Duodenal mucosa (tissue), 2 donors: ENCODE measurements around the gene DDX43.
A peak's percentile ranks its signal among the peaks of the same experiment; 100 is the strongest.

ENCODE experiments used
- H3K27ac ChIP-seq: one replicate; pipeline ENCODE4 v1.7.0; 2013; ENCODE audit warnings: low read depth, low read length
- H3K27me3 ChIP-seq, 2 donors: one replicate each; pipeline ENCODE4 v1.7.0; 2013; ENCODE audit warnings: low read length in 2 of 2, control low read depth in 1 of 2; ENCODE audit not compliant: insufficient read depth in 2 of 2, control insufficient read depth in 1 of 2
- H3K36me3 ChIP-seq, 2 donors: one replicate each; pipeline ENCODE4 v1.7.0; 2013; ENCODE audit warnings: low read length in 2 of 2, control low read depth in 1 of 2; ENCODE audit not compliant: insufficient read depth in 2 of 2, control insufficient read depth in 1 of 2
- H3K4me1 ChIP-seq, 2 donors: one replicate each; pipeline ENCODE4 v1.7.0; 2013; ENCODE audit warnings: low read length in 2 of 2, control low read depth in 1 of 2; ENCODE audit not compliant: insufficient read depth in 2 of 2, control insufficient read depth in 1 of 2
- H3K4me3 ChIP-seq, 2 donors: one replicate each; pipeline ENCODE4 v1.7.0; 2013; ENCODE audit warnings: low read length in 2 of 2, low read depth in 1 of 2
- H3K9ac ChIP-seq, 2 donors: one replicate each; pipeline ENCODE4 v1.7.0; 2013; ENCODE audit warnings: low read length in 2 of 2, low read depth in 1 of 2
- H3K9me3 ChIP-seq, 2 donors: one replicate each; pipeline ENCODE4 v1.7.0; 2013; ENCODE audit warnings: low read length in 2 of 2, control low read depth in 1 of 2; ENCODE audit not compliant: control insufficient read depth in 1 of 2

Gene DDX43

DNA sequence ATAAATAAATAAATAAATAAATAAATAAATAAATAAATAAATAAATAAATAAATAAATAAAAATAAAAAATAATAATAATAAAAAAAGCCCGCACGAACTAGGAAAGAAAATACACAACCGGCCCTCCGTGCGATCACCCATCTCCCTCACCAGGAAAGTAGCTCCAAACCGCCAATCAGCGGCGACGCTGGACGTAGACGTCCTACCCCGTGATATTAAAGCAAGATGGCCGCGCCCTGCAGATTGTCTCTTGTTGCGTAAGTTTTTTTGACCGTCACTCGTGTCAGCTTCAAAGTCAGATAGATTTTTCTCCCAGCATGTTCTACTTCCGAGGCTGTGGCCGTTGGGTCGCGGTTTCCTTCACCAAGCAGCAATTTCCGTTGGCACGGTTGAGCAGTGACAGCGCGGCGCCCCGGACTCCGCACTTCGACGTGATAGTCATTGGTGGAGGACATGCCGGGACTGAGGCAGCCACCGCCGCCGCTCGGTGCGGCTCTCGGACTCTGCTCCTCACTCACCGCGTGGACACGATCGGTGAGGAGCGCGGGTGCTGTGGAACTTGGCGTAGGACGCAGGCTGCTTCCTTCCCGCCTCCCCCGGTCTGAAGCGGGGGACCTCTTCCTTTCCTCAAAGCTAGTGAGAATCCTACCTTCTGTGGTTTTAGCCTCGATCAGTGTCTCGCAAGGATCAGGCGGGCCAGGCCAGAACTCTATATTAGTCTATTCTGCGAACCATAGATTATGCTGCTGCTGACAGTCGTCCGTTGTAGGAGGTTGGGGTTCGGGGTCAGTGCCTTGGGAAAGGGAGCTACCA lies 67.1 kb downstream of the DDX43 start, which contains the start of gene MTO1:
TSS of gene MTO1 (plus strand) at position 201 of the 814 bp plus-strand sequence. CDS start at position 319, 118 bp downstream.
- H3K4me3 ChIP-seq = peak within 1 kb of the TSS; percentile 90 to 98
- H3K9me3 ChIP-seq = no peaks in the 10 kb centered on the region
- H3K27me3 ChIP-seq = no peaks in the 10 kb centered on the region
- H3K4me1 ChIP-seq = peaks cover 4 to 6% of the 10 kb centered on the region in 2 donors
- peak within 1 kb of the TSS; percentile 94 for H3K27ac ChIP-seq
- peaks cover 0 to 6% of the 10 kb centered on the region in 2 donors for H3K36me3 ChIP-seq
- peak within 1 kb of the TSS; percentile 95 to 98 for H3K9ac ChIP-seq
